HUES48 (cell line): ENCODE measurements around the gene KLF7.
"Not testable (repeated sequence)": the region's sequence is repeated elsewhere in the genome, so short reads cannot be mapped to it uniquely, and the experiment has no call there.

ENCODE experiments used
- H3K27ac ChIP-seq: one replicate; pipeline ENCODE4 v1.7.0; 2013; ENCODE audit warnings: low read depth, low read length, inconsistent platforms
- H3K27me3 ChIP-seq: 2 replicates; pipeline ENCODE4 v1.6.1; 2013; ENCODE audit warnings: mild to moderate bottlenecking, low read length; ENCODE audit not compliant: control insufficient read depth, insufficient read depth
- H3K36me3 ChIP-seq: 2 replicates; pipeline ENCODE4 v1.6.1; 2013; ENCODE audit warnings: low read length; ENCODE audit not compliant: control insufficient read depth, insufficient read depth
- H3K4me1 ChIP-seq: 2 replicates; pipeline ENCODE4 v1.6.1; 2013; ENCODE audit warnings: mild to moderate bottlenecking, low read length; ENCODE audit not compliant: control insufficient read depth, insufficient read depth
- H3K4me3 ChIP-seq: 2 replicates; pipeline ENCODE4 v1.5.1; 2013; ENCODE audit warnings: mild to moderate bottlenecking, low read depth, low read length
- H3K9ac ChIP-seq: 2 replicates; pipeline ENCODE4 v1.6.1; 2013; ENCODE audit warnings: mild to moderate bottlenecking, low read depth, low read length, moderate library complexity
- H3K9me3 ChIP-seq: 2 replicates; pipeline ENCODE4 v1.6.1; 2013; ENCODE audit warnings: low read length; ENCODE audit not compliant: control insufficient read depth, insufficient read depth

The KLF7 gene

DNA sequence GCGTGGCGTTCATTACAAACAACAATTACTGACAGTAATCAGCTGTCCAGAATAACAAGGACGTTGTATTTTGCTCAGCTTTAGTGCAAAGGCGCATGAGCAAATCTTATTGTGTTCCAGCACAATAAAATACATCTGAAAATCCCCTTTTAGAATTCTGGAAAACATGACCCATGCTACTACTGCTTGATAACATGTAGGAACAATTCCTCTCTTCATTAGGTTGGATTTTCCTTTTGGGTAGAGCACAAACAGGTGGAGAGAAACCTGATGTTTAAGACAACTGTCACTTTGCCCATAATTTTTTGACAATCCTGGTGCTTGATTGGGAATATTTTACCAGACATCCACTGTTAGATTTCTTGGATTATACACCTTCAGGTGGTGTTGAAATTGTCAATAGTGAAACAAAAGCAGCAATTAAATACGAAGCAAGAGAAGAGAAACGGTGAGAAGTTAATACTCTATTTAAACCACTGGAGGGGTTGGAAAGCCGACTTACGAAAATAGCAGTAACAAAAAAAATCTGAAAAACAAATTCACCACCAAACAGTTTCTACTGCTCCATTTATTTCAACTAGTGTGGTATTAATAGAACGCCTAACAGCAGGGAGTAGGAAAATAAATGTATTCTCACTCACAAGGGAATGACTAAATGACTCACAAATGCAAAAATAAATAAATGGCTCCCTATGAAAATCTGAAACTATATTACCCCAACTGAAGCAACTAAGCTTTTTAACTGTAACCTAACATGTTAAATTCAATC is 123.8 kb downstream of the KLF7 start:
- H3K27me3 ChIP-seq, result no peaks in the 10 kb centered on the region
- H3K4me3 ChIP-seq, result no peak overlapping the region
- H3K4me1 ChIP-seq, result peaks cover 27% of the 10 kb centered on the region
- no peak overlapping the region for H3K27ac ChIP-seq
- no peaks in the 10 kb centered on the region for H3K36me3 ChIP-seq
- H3K9ac ChIP-seq, result no peak overlapping the region
- no peaks in the 10 kb centered on the region for H3K9me3 ChIP-seq

DNA sequence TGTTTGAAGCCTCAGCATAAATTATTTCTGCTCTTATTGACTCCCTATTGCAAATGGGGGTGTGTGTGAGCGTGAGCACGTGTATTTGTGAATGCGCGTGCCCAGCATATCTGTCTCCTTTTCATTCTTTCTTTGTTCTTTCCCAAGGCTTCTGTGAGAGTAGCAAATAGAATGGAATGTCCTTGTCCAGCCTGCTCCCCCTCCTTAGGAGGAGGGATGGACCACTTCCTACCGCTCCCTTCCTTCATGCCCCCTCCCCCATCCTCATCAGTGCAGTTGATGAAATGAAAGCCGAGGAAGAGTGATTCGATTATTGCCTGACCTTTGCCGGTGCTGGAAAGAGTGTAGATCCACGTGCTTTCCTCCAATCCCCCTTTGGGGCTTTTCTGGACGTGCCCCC is 124.5 kb downstream of the KLF7 start:
- no peak overlapping the region for H3K9ac ChIP-seq
- peaks cover 32% of the 10 kb centered on the region for H3K4me1 ChIP-seq
- no peaks in the 10 kb centered on the region for H3K36me3 ChIP-seq
- no peak overlapping the region for H3K4me3 ChIP-seq
- no peak overlapping the region for H3K27ac ChIP-seq
- H3K9me3 ChIP-seq, result no peaks in the 10 kb centered on the region
- no peaks in the 10 kb centered on the region for H3K27me3 ChIP-seq

DNA sequence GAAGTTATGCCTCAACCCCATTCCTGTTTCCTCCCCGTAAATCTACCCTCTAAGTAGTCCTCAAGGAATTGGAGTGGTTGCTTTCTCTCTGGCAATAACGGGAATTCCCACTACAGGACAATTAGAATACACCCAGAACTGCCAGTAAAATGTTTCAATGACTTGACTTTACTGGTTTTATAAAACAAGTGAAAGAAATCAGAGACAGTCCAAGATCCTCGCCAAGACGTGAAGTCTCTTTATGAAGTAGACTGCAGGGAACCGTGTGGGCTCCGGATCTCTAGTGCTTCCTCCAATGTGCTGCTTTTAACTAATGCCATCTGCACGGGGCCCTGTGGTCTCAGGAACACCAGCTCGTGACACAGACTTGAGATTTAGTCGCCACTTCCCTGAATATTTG is 125.1 kb downstream of the KLF7 start:
- no peak overlapping the region for H3K4me3 ChIP-seq
- H3K27me3 ChIP-seq, result no peaks in the 10 kb centered on the region

DNA sequence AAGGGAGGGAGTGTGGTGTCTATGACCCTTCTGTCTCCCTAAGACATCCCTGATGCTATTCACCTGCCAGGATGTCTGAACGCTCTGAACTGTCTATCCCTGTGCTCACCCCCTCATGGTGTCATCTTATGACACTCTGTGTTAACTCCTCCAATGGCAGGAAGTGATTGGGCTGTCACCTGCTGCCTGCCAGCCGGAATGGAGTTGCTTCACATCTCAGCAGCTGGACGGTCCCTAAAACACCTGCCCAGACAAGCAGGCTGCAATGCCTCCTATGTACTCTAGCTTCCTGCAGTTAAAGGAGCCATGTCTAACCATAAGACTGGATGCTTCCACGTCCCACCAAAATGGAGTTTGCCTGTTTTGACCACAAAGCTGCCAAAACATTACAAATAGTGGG is 126.5 kb downstream of the KLF7 start:
- H3K4me1 ChIP-seq, result peaks cover 39% of the 10 kb centered on the region
- H3K27me3 ChIP-seq, result no peaks in the 10 kb centered on the region
- no peaks in the 10 kb centered on the region for H3K9me3 ChIP-seq
- no peak overlapping the region for H3K4me3 ChIP-seq
- H3K27ac ChIP-seq, result no peak overlapping the region
- no peaks in the 10 kb centered on the region for H3K36me3 ChIP-seq
- no peak overlapping the region for H3K9ac ChIP-seq

More for the DNA sequence above, 125.1 kb downstream of the KLF7 start:
- Histone ChIP-seq H3K36me3 (no peaks in the 10 kb centered on the region), H3K9me3 (no peaks in the 10 kb centered on the region), H3K27ac (no peak overlapping the region), H3K4me1 (peaks cover 38% of the 10 kb centered on the region), H3K9ac (no peak overlapping the region; the same call in 1 of the 2 replicates)

DNA sequence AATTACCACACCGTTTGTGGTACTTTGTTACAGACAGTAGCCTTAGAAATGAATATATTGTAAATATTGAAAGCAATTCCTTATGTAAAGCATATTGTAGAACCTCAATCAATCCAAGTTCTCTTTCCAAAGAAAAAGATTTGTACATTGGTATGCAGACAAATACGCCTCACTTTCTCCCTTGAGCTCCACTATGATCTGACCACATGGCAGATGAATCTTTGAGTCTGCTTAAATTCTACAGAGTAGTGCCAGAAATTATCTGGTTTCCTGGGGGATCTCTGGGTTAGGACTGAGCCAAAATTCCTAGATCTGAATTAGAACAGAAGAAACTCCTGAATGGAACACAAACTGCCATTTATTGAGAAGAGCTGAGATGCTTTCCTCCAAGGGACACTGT is 127.4 kb downstream of the KLF7 start:
- H3K9me3 ChIP-seq, result peaks cover 5% of the 10 kb centered on the region
- H3K27ac ChIP-seq, result peak overlapping the region; percentile 81
- peaks cover 39% of the 10 kb centered on the region for H3K4me1 ChIP-seq
- H3K4me3 ChIP-seq, result no peak overlapping the region
- no peaks in the 10 kb centered on the region for H3K36me3 ChIP-seq
- H3K27me3 ChIP-seq, result no peaks in the 10 kb centered on the region
- H3K9ac ChIP-seq, result no peak overlapping the region

DNA sequence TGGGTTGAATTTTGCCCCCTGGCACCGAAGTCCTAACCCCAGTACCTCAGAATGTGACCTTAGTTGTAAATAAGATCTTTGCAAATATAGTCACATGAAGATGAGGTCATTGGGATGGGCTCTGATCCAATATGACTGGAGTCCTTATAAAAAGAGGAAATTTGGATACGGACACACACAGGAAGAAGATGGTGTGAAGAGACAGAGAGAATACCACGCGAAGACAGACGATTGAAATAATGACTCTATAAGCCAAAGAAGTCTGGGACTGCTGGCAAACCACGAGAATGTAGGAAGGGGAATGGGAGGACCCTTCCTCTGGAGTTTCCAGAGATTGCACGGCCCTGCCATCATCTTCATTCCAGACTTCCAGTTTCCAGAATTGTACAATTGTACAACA is 127.9 kb downstream of the KLF7 start:
- H3K9ac ChIP-seq, result peak overlapping the region; percentile 30; the same call in 1 of the 2 replicates
- H3K27ac ChIP-seq, result peak overlapping the region; percentile 81
- H3K36me3 ChIP-seq, result no peaks in the 10 kb centered on the region
- no peak overlapping the region for H3K4me3 ChIP-seq
- H3K9me3 ChIP-seq, result peaks cover 9% of the 10 kb centered on the region
- H3K4me1 ChIP-seq, result peaks cover 39% of the 10 kb centered on the region
- no peaks in the 10 kb centered on the region for H3K27me3 ChIP-seq

DNA sequence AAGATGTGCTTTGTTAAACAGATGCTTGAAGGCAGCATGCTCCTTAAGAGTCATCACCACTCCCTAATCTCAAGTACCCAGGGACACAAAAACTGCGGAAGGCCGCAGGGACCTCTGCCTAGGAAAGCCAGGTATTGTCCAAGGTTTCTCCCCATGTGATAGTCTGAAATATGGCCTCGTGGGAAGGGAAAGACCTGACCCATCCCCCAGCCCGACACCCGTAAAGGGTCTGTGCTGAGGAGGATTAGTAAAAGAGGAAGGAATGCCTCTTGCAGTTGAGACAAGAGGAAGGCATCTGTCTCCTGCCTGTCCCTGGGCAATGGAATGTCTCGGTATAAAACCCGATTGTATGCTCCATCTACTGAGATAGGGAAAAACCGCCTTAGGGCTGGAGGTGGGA is 128.7 kb downstream of the KLF7 start:
- H3K4me3 ChIP-seq, H3K27me3 ChIP-seq, H3K27ac ChIP-seq, H3K36me3 ChIP-seq, H3K9ac ChIP-seq: not testable (repeated sequence)
- Histone ChIP-seq H3K9me3 (peaks cover 10% of the 10 kb centered on the region), H3K4me1 (peaks cover 34% of the 10 kb centered on the region)

DNA sequence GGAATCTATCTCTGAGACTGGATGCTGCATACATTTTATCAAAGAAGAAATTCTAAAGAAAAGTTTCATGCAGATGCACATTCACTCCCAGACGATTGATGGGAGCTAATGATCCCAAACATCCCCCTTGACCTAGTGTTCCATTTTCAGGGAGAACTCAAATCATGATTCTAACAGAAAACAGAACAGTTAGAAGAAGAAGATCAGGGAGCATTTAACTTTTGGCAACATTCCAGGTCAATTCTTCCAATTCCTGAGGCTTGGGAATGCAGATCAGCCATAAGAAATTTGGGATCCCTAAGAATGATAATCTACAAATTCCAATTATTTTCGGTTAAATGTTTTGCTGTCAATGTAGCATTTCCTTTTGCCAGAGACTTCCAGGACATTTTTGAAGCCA is 129.9 kb downstream of the KLF7 start:
- Histone ChIP-seq H3K4me1 (peaks cover 24% of the 10 kb centered on the region), H3K9ac (no peak overlapping the region), H3K27me3 (no peaks in the 10 kb centered on the region), H3K4me3 (no peak overlapping the region), H3K27ac (no peak overlapping the region), H3K9me3 (peaks cover 10% of the 10 kb centered on the region), H3K36me3 (no peaks in the 10 kb centered on the region)

DNA sequence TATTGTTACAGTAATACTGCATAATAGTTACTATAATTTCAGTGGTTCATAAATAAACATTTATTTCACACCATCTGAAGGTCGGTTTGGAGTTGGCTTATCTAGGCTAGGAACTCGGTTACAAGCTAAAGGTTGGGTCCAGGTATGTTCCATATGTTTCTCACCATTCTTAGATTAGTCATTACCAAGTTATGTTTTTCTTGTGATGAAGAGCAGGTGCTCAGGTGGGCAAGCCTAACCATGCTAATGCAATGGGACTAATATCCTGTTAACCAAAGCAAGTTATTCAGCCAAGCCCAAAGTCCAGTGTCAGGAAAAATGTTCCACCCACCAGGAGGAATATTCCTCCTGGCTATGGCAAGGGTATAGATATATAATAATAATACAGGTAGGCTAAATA is 133.3 kb downstream of the KLF7 start:
- Histone ChIP-seq H3K9ac (no peak overlapping the region), H3K4me1 (peaks cover 12% of the 10 kb centered on the region), H3K27me3 (no peaks in the 10 kb centered on the region), H3K36me3 (no peaks in the 10 kb centered on the region), H3K27ac (no peak overlapping the region), H3K9me3 (peaks cover 10% of the 10 kb centered on the region), H3K4me3 (no peak overlapping the region)
